Mucosa of descending colon (tissue), 3 donors: ENCODE data around the gene MYO3B. TPM values are rescaled to one million over a fixed set of nuclear protein-coding genes. Genes with fewer than 3 reads are reported as not detected.

Experiments
- ATAC-seq: fragments of 200-7000 bp; cut with Tn5 transposase; one replicate; pipeline ENCODE4 v1.9.1; 2020; ENCODE audit warnings: mild to moderate bottlenecking, moderate library complexity
- DNase-seq, 3 donors: peaks; one replicate each; pipeline ENCODE4 v3.0.0-alpha.2; 2020
- H3K36me3 ChIP-seq: fragments of 200-600 bp; one replicate; pipeline ENCODE4 v1.8.0; 2021; ENCODE audit warnings: low read depth, mild to moderate bottlenecking
- H3K4me1 ChIP-seq: fragments of 200-600 bp; one replicate; pipeline ENCODE4 v1.8.0; 2021; ENCODE audit warnings: low read depth, mild to moderate bottlenecking
- H3K4me3 ChIP-seq: fragments of 200-600 bp; one replicate; pipeline ENCODE4 v1.8.0; 2021; ENCODE audit warnings: mild to moderate bottlenecking
- H3K9me3 ChIP-seq: fragments of 200-600 bp; one replicate; pipeline ENCODE4 v1.8.0; 2021; ENCODE audit warnings: mild to moderate bottlenecking
- intact Hi-C, 2 donors: fragments of 100-400 bp; cut with DNase I in 1 of 2; cut with micrococcal nuclease in 1 of 2; formaldehyde crosslinking; loops; one replicate each; pipeline versions ENCODE4 v1.11.0 to v1.11.1; 2022; cut with DNase I, micrococcal nuclease
- total RNA-seq, 3 donors: library from RNA; stranded (reverse); fragmentation: NEBNext Ultra II Directional in 2 of 3; extraction: Animal tissue kit (Norgen Biotek cat#: 25700) in 2 of 3; gene quantifications; one replicate each; pipeline versions ENCODE4 v1.2.1 to v1.2.4, GENCODE V29; 2021 to 2023
- TF ChIP-seq, protein P1 (sequence below): fragments of 200-600 bp; IDR thresholded peaks from one replicate; pipeline ENCODE4 v1.8.0; 2022; ENCODE audit warnings: antibody characterized with exemption, mild to moderate bottlenecking
- donor health status: DM: no; HTN: no; CAD: no; lungs with moderate emphysema.
- donor health status: DM: no; HTN: no; CAD: no.
- donor health status: DM: no; HTN: yes; CAD: no.

Gene MYO3B
- total RNA-seq, 3 donors from 2014 or later, result 0.06 to 0.39 (median 0.09) TPM

DNA sequence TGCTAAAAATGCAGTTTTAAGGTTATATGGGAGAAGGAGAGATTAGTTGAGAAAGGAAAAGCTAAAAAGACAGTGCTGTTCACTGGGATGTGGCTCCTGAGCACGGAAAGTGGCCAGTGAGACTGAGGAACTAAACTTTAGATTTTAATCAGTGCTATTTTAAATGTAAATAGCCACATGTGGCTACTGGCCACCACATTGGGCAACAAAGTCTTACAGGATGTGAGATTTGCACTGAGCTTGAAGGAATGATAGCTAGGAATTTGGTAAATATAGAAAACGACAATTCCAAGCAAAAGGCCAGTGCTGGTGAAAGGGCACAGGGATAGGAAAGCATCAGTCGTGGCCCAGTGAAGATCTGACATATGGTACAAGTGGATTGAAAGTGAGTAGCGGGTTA, 523.1 kb downstream of the MYO3B start:
- intact Hi-C loops, result no loop called here
- no peak overlapping the region for H3K4me3 ChIP-seq
- no peaks in the 10 kb centered on the region for H3K9me3 ChIP-seq
- no peak for ATAC-seq
- H3K4me1 ChIP-seq, result no peaks in the 10 kb centered on the region
- TF ChIP-seq, protein P1, sequence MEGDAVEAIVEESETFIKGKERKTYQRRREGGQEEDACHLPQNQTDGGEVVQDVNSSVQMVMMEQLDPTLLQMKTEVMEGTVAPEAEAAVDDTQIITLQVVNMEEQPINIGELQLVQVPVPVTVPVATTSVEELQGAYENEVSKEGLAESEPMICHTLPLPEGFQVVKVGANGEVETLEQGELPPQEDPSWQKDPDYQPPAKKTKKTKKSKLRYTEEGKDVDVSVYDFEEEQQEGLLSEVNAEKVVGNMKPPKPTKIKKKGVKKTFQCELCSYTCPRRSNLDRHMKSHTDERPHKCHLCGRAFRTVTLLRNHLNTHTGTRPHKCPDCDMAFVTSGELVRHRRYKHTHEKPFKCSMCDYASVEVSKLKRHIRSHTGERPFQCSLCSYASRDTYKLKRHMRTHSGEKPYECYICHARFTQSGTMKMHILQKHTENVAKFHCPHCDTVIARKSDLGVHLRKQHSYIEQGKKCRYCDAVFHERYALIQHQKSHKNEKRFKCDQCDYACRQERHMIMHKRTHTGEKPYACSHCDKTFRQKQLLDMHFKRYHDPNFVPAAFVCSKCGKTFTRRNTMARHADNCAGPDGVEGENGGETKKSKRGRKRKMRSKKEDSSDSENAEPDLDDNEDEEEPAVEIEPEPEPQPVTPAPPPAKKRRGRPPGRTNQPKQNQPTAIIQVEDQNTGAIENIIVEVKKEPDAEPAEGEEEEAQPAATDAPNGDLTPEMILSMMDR, result no peak
- DNase-seq, result no peak
- no peaks in the 10 kb centered on the region for H3K36me3 ChIP-seq

- ATAC-seq (no peak), DNase-seq (no peak)
- TF ChIP-seq, protein P1, result no peak
- Histone ChIP-seq H3K4me1 (no peaks in the 10 kb centered on the region), H3K4me3 (no peak overlapping the region), H3K36me3 (no peaks in the 10 kb centered on the region), H3K9me3 (no peaks in the 10 kb centered on the region)
- intact Hi-C loops, result no loop called here
Measured at GRCh38 chr2:170703776-170704476, 526.0 kb downstream of the MYO3B start.
